Activated CD4-positive, CD25-positive, alpha-beta regulatory T cell treated with anti-CD3 and anti-CD28 coated beads, Interleukin-2, amount 50 U/mL, for 16 hours (primary cell): ENCODE measurements around the gene SRPX.

Experiments
- DNase-seq: peaks from one replicate; pipeline ENCODE4 v3.0.0-alpha.2; 2020; ENCODE audit warnings: low read depth, low spot score

SRPX gene

GRCh38 chrX:38211891-38212635, 8.6 kb downstream of the SRPX start:
- no peak for DNase-seq

GRCh38 chrX:38206542-38206941, 14.1 kb downstream of the SRPX start:
- no peak for DNase-seq

- no peak for DNase-seq
Observed at GRCh38 chrX:38206036-38206435, 14.6 kb downstream of the SRPX start.

DNA sequence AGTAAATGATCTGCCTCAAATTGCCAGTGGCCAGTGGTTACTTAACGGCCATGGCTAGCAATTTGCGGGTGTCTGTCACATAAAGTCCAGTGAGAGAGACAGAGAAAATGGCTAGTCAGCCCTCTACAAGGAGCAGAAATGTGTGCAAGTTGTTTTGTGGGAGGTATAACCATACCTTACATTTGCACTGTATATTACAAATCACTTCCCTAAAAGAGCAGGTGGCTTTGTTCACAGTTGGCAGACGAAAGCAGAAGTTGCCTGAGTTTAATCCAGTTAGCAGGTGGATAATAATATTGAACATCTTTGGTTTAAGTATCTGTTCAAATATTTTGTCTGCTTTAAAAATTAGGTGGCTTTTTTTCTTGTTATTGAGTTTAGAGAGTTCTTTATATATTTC, 15.6 kb downstream of the SRPX start:
- DNase-seq, result no peak

GRCh38 chrX:38192007-38192810, 28.5 kb downstream of the SRPX start:
- DNase-seq, result no peak

- no peak for DNase-seq
Observed at GRCh38 chrX:38189431-38190250, 31.0 kb downstream of the SRPX start.

GRCh38 chrX:38183596-38183995, 37.1 kb downstream of the SRPX start:
- no peak for DNase-seq

DNA sequence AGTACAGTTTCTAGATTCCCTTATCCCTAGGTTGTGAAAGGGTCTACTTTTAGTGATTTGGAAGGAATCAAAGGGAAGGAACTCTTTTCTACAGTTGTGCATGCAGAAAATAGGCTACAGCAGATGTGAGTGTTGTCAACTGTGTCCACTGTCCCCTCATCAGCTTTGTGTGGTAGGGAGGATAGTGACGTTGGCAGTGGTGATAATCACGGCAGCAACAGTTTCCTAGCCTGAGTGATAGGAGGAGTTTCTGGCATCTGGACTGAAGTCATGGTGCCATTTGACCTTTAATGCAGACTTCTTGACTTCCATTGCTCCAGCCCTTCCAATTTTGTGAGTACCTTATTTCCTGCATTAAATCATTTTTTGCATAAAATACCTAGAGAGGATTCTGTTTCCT, 39.3 kb downstream of the SRPX start:
- no peak for DNase-seq

DNA sequence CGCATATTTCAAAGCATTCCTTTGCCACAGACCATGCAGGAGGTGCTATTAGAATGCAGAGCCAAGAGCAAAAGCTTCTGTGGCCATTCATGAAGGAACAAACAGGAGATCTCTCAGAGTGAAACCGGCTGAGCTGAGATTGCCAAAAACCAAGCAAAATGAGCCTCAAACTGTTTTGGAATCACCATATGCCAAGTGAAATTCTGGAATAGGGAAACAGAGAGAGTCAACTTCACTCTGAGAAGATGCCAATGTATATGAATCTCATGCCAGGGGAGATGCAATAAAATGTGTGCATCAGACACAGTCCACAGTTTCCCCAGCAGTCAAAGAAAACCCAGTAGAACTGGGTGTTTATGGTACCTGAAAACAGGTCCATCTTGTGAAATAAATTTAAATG, 42.3 kb downstream of the SRPX start:
- no peak for DNase-seq

DNA sequence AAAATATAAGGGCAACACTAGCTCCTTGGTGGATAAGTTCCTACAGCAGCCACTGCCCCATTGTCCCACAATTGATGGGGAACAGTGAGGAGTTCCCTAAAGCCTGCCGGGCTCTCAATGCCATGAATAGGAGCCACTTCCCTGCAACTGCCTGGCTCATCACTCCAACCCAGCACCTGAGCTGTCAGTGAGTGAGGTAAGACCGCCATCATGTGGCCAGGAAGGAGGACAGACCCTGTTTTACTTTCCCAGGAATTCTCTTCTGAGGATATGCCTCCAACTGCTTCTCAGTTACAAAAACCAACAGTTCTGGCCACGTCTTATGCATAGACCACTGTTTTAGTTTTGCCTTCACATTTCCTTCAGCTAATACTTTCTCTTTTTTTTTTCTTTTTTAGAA, 45.5 kb downstream of the SRPX start:
- DNase-seq, result no peak

GRCh38 chrX:38172596-38172995, 48.1 kb downstream of the SRPX start:
- DNase-seq, result no peak

GRCh38 chrX:38170556-38170955, 50.1 kb downstream of the SRPX start:
- no peak for DNase-seq

GRCh38 chrX:38166478-38167083, 54.1 kb downstream of the SRPX start:
- DNase-seq, result no peak

DNA sequence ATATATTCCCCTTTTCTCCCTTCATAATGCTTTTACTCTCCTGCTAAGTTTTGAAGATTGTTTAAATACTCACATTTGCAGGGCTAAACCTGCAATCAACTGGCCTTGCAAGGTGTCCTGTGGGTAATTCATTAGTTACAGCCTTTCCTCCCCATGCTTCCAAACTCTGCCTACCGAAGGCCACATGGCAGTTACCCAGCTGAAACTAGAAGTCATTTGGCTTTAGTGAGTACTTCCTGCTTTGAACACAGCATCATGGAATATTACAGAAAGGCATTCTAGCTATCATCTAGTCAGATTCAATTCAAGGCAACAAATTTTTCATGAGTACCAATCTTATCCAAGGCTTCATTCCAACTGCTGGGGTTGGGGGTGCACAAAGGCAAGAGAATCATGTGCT, 55.6 kb downstream of the SRPX start:
- DNase-seq, result no peak

GRCh38 chrX:38163193-38163592, 57.5 kb downstream of the SRPX start:
- no peak for DNase-seq

- DNase-seq, result no peak
Observed at GRCh38 chrX:38156838-38157237, 63.8 kb downstream of the SRPX start.

DNA sequence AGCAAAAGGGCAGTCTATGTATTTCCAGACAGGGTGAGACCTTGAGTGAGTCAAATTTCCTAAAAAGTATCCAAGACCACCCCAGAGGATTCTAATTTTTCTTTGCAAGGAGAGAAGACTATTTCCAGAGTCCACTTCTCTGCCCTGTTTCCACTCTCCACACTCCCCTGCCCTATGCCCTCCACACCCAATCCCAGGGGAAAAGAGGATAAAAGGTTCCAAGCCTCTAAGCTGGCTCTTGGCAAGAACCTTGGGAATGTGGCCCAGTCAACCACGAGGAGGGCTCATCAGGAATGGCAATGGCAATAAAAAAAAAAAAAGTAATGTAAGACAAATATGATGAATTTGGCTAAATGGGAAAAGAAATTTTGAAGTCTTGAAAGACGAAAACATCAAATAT, 65.9 kb downstream of the SRPX start:
- no peak for DNase-seq

GRCh38 chrX:38154340-38154739, 66.3 kb downstream of the SRPX start:
- no peak for DNase-seq

DNA sequence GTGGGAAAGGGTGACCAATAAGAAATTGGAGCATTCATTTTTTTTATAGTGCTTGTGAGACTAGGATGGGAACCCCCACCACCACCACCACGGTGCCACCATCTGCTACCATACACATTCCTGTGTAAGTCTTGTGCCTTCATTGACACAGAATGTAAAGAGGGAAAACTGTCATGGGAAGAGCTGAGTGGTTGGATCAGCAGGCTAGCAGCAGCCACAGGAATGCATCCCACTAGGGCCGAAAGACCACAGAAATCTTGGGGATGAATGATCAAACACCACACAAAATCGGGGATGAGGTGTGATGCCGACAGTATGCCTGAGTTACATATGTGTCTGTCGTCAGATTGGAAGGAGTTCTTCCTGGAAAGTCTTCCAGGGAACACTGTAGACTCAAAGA, 69.2 kb downstream of the SRPX start:
- DNase-seq, result no peak

GRCh38 chrX:38150993-38151392, 69.7 kb downstream of the SRPX start:
- DNase-seq, result no peak

GRCh38 chrX:38149016-38149415, 71.7 kb downstream of the SRPX start:
- no peak for DNase-seq

GRCh38 chrX:38142610-38143009, 78.1 kb downstream of the SRPX start:
- DNase-seq, result no peak
